Kidney (tissue), 14 donors: ENCODE results near the gene CSNK1G1. TPM values are rescaled to one million over a fixed set of nuclear protein-coding genes. Genes with fewer than 3 reads are reported as not detected.

Experiments used
- DNase-seq, 5 donors: peaks; one replicate each; pipeline ENCODE4 v3.0.0-alpha.2; 2013 to 2020
- FAIRE-seq: peaks from 2 replicates; lab custom pipeline; 2012; peaks lifted over from hg19 to GRCh38; lab: Jason Lieb, UNC
- H3K27ac ChIP-seq, 2 donors: one replicate each; pipeline ENCODE4 v1.7.0; 2013; ENCODE audit warnings: low read depth in 2 of 2, low read length in 2 of 2, inconsistent platforms in 1 of 2
- H3K27me3 ChIP-seq: one replicate; pipeline ENCODE4 v1.7.1; 2013; ENCODE audit warnings: low read length, inconsistent platforms; ENCODE audit not compliant: control insufficient read depth, insufficient read depth
- H3K36me3 ChIP-seq, 3 donors: one replicate each; pipeline versions ENCODE4 v1.7.0 to v1.7.1; 2013; ENCODE audit warnings: low read length in 3 of 3, control low read depth in 1 of 3, inconsistent platforms in 1 of 3; ENCODE audit not compliant: insufficient read depth in 3 of 3, control insufficient read depth in 2 of 3
- H3K4me1 ChIP-seq, 3 donors: one replicate each; pipeline versions ENCODE4 v1.7.0 to v1.7.1; 2013; ENCODE audit warnings: low read length in 3 of 3, inconsistent platforms in 1 of 3, low read depth in 1 of 3; ENCODE audit not compliant: control insufficient read depth in 2 of 3, insufficient read depth in 2 of 3
- H3K4me3 ChIP-seq, 3 donors: one replicate each; pipeline versions ENCODE4 v1.7.0 to v1.8.1; 2013; ENCODE audit warnings: low read length in 3 of 3, control low read depth in 1 of 3, inconsistent platforms in 1 of 3
- H3K9ac ChIP-seq, 3 donors: one replicate each; pipeline versions ENCODE4 v1.7.0 to v1.7.1; 2013; ENCODE audit warnings: low read length in 3 of 3, control low read depth in 1 of 3, inconsistent platforms in 1 of 3
- H3K9me3 ChIP-seq, 3 donors: one replicate each; pipeline versions ENCODE4 v1.7.0 to v1.7.1; 2013; ENCODE audit warnings: low read length in 3 of 3, control low read depth in 1 of 3, inconsistent platforms in 1 of 3; ENCODE audit not compliant: control insufficient read depth in 2 of 3, insufficient read depth in 1 of 3
- CTCF ChIP-seq: IDR thresholded peaks from 3 replicates; pipeline ENCODE4 v1.5.1; 2012; ENCODE audit warnings: mild to moderate bottlenecking, moderate library complexity, borderline replicate concordance; ENCODE audit not compliant: insufficient read depth; ENCODE audit errors: extremely low read depth
- intact Hi-C: fragments of 100-400 bp; cut with DNase I; formaldehyde crosslinking; loops from one replicate; pipeline ENCODE4 v1.11.1; 2022
- polyA plus RNA-seq: library from polyadenylated mRNA; stranded (reverse); fragments of 350-450 nt; fragmentation: Illumina TruSeq; extraction: RNeasy Lipid Tissue Mini Kit (QIAGEN cat#74804); gene quantifications from one replicate; pipeline ENCODE4 v1.2.3, GENCODE V29; 2014; ENCODE audit warnings: low read depth, low replicate concordance; ENCODE audit not compliant: insufficient read depth
- total RNA-seq: library from RNA; stranded (reverse); fragmentation: NEBNext Ultra II Directional; extraction: Animal tissue kit (Norgen Biotek cat#: 25700); gene quantifications from one replicate; pipeline ENCODE4 v1.2.1, GENCODE V29; 2021
- donor health status: control.
- donor health status: control.
- donor health status: control.
- donor health status: control.
- donor health status: control.
- donor health status: DM: yes; HTN: yes; CAD: no.
- donor health status: Normal renal cell carcinoma (clear cell type).

The CSNK1G1 gene
- total and polyA plus RNA-seq, 2 donors from 2014 or later = 5.0 to 25.8 TPM

GRCh38 chr15:64127521-64128270 lies 228.3 kb downstream of the CSNK1G1 start:
- intact Hi-C loops = no loop called here
- TF ChIP-seq CTCF = no peak
- H3K36me3 ChIP-seq = peaks cover 18 to 67% (median 65%) of the 10 kb centered on the region in 3 donors
- DNase-seq (peak in 2 of 5 donors; percentile 22 to 52), FAIRE-seq (no peak)
- no peaks in the 10 kb centered on the region for H3K4me1 ChIP-seq
- no peaks in the 10 kb centered on the region for H3K27me3 ChIP-seq
- H3K9ac ChIP-seq = no peak overlapping the region
- H3K9me3 ChIP-seq = no peaks in the 10 kb centered on the region
- H3K27ac ChIP-seq = no peak overlapping the region
- no peak overlapping the region for H3K4me3 ChIP-seq

GRCh38 chr15:64125978-64126377 lies 230.0 kb downstream of the CSNK1G1 start:
- peaks cover 18 to 65% (median 52%) of the 10 kb centered on the region in 3 donors for H3K36me3 ChIP-seq
- no peak for TF ChIP-seq CTCF

GRCh38 chr15:64122936-64123351 lies 233.0 kb downstream of the CSNK1G1 start:
- Histone ChIP-seq H3K9ac (no peak overlapping the region), H3K36me3 (peaks cover 18 to 66% (median 47%) of the 10 kb centered on the region in 3 donors), H3K4me3 (no peak overlapping the region), H3K9me3 (no peaks in the 10 kb centered on the region), H3K27ac (no peak overlapping the region), H3K4me1 (no peaks in the 10 kb centered on the region), H3K27me3 (no peaks in the 10 kb centered on the region)
- DNase-seq = no peak
- TF ChIP-seq CTCF = no peak
- intact Hi-C loops = no loop called here
- FAIRE-seq = no peak

More at GRCh38 chr15:64125978-64126377, 230.0 kb downstream of the CSNK1G1 start:
- no peak overlapping the region for H3K9ac ChIP-seq
- H3K4me1 ChIP-seq = no peaks in the 10 kb centered on the region
- no peak overlapping the region for H3K4me3 ChIP-seq
- no peak overlapping the region for H3K27ac ChIP-seq
- H3K9me3 ChIP-seq = no peaks in the 10 kb centered on the region
- intact Hi-C loops = no loop called here
- H3K27me3 ChIP-seq = no peaks in the 10 kb centered on the region
- FAIRE-seq (no peak), DNase-seq (no peak)

GRCh38 chr15:64122444-64122843 lies 233.5 kb downstream of the CSNK1G1 start:
- intact Hi-C loops = no loop called here
- TF ChIP-seq CTCF = no peak
- Histone ChIP-seq H3K36me3 (peaks cover 14 to 63% (median 42%) of the 10 kb centered on the region in 3 donors), H3K9ac (no peak overlapping the region), H3K27ac (no peak overlapping the region), H3K27me3 (no peaks in the 10 kb centered on the region), H3K9me3 (no peaks in the 10 kb centered on the region), H3K4me1 (no peaks in the 10 kb centered on the region), H3K4me3 (no peak overlapping the region)
- DNase-seq (no peak), FAIRE-seq (no peak)
